Thoracic aorta (tissue), 2 donors: Measurements from ENCODE around the gene MYO1E. TPM values are rescaled to one million over a fixed set of nuclear protein-coding genes. Genes with fewer than 3 reads are reported as not detected.

ENCODE experiments used
- ATAC-seq: fragments of 150-250 bp; one replicate; pipeline ENCODE4 v1.8.0; 2017; ENCODE audit warnings: low read depth; ENCODE audit not compliant: insufficient number of reproducible peaks, low FRiP score
- DNase-seq: peaks from one replicate; pipeline ENCODE4 v3.0.0-alpha.2; 2020; ENCODE audit warnings: low spot score
- H3K27ac ChIP-seq, 2 donors: fragments of 200-600 bp; sonication (generic); 1 replicate in 1 of 2; 2 replicates in 1 of 2; pipeline ENCODE4 v1.5.1; 2016; ENCODE audit warnings: mild to moderate bottlenecking in 2 of 2, moderate library complexity in 2 of 2
- H3K27me3 ChIP-seq: fragments of 200-600 bp; sonication (generic); replicated peaks from 2 replicates; pipeline ENCODE4 v1.6.0; 2016; ENCODE audit warnings: mild to moderate bottlenecking; ENCODE audit not compliant: insufficient read depth
- H3K36me3 ChIP-seq: fragments of 200-600 bp; sonication (generic); one replicate; pipeline ENCODE4 v1.5.1; 2016
- H3K4me1 ChIP-seq, 2 donors: fragments of 200-600 bp; sonication (generic); 1 replicate in 1 of 2; 2 replicates in 1 of 2; pipeline versions ENCODE4 v1.5.1 to v1.6.0; 2016; ENCODE audit warnings: low read depth in 2 of 2, mild to moderate bottlenecking in 1 of 2; ENCODE audit not compliant: control insufficient read depth in 1 of 2
- H3K4me3 ChIP-seq: fragments of 200-600 bp; sonication (generic); 2 replicates; pipeline ENCODE4 v1.5.1; 2016; ENCODE audit warnings: mild to moderate bottlenecking
- H3K9me3 ChIP-seq: fragments of 200-600 bp; sonication (generic); 2 replicates; pipeline ENCODE4 v1.5.1; 2016
- total RNA-seq, 2 donors: library from RNA; depleted of rRNA; stranded (reverse); fragments of >200 nt; gene quantifications; one replicate each; pipeline versions ENCODE4 v1.1.0 to v1.2.3, GENCODE V29; 2016
- TF ChIP-seq, protein P1 (sequence below): fragments of 200-600 bp; sonication (generic); IDR thresholded peaks from one replicate; pipeline ENCODE4 v1.5.1; 2019; ENCODE audit warnings: antibody characterized with exemption

Gene MYO1E
- total RNA-seq, 2 donors from 2014 or later: 56.2 to 121 TPM

DNA sequence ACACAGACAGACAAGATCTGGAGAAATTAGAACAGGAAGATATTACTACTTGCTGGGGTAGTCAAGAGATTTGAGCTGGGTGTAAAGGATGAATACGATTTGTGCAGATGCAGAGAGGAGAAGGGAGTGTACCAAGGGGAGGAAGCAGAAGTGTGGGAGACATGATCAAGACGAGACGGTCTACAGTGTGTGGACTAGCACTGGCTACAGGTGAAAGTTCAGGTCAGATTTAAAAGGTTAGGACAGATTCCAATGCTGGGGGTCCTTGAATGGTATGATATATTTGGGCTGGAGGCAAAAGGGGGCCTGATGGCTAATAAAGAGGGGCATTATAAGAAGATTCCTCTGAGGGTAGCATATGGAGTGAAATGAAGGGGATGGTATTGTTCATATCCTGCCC, 154.0 kb downstream of the MYO1E start:
- H3K9me3 ChIP-seq: no peaks in the 10 kb centered on the region
- H3K4me3 ChIP-seq: no peak overlapping the region
- H3K27me3 ChIP-seq: no peaks in the 10 kb centered on the region
- peaks cover 14 to 27% of the 10 kb centered on the region in 2 donors for H3K4me1 ChIP-seq
- peaks cover 10% of the 10 kb centered on the region for H3K36me3 ChIP-seq
- TF ChIP-seq, protein P1, sequence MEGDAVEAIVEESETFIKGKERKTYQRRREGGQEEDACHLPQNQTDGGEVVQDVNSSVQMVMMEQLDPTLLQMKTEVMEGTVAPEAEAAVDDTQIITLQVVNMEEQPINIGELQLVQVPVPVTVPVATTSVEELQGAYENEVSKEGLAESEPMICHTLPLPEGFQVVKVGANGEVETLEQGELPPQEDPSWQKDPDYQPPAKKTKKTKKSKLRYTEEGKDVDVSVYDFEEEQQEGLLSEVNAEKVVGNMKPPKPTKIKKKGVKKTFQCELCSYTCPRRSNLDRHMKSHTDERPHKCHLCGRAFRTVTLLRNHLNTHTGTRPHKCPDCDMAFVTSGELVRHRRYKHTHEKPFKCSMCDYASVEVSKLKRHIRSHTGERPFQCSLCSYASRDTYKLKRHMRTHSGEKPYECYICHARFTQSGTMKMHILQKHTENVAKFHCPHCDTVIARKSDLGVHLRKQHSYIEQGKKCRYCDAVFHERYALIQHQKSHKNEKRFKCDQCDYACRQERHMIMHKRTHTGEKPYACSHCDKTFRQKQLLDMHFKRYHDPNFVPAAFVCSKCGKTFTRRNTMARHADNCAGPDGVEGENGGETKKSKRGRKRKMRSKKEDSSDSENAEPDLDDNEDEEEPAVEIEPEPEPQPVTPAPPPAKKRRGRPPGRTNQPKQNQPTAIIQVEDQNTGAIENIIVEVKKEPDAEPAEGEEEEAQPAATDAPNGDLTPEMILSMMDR: no peak
- DNase-seq: no peak
- ATAC-seq: no peak
- peak overlapping the region in 1 of 2 donors; percentile 27 for H3K27ac ChIP-seq

DNA sequence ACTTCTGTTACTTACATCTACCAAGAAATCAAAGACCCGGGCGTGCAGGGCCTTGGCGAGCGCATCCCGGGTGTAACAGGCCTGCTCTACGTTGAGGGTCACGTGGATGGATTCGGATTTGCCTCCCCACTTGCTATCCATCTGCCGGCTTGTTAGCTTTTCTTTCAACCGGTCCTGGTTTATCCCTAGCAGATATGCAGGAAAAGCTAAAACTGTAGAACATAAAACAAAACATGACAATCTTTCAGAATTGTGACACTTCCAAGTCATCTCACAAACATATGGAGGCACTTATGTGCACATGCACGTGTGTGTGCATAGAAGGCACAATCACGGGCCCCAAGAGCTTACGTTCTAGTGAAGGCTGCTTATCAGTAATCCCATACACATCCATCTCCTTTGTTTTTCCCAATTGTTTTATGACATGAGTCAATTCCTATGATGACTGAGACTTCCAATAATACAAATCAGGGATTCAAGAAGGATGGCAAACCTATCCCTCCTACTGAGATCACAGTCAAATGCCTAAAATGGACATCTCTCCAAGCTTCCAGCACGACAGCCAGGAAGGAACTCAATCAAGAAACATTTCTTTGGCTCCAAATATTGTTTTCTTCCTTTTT, 154.7 kb downstream of the MYO1E start:
- no peak for DNase-seq
- H3K4me1 ChIP-seq: peaks cover 13 to 19% of the 10 kb centered on the region in 2 donors
- no peaks in the 10 kb centered on the region for H3K9me3 ChIP-seq
- H3K4me3 ChIP-seq: no peak overlapping the region
- peaks cover 16% of the 10 kb centered on the region for H3K36me3 ChIP-seq
- no peak overlapping the region for H3K27ac ChIP-seq
- no peak for ATAC-seq
- no peaks in the 10 kb centered on the region for H3K27me3 ChIP-seq
- TF ChIP-seq, protein P1: no peak

GRCh38 chr15:59216911-59217310, 155.8 kb downstream of the MYO1E start:
- Histone ChIP-seq H3K27ac (no peak overlapping the region), H3K9me3 (no peaks in the 10 kb centered on the region), H3K36me3 (peaks cover 16% of the 10 kb centered on the region), H3K4me1 (peaks cover 5 to 9% of the 10 kb centered on the region in 2 donors), H3K27me3 (no peaks in the 10 kb centered on the region), H3K4me3 (no peak overlapping the region)
- ATAC-seq (no peak), DNase-seq (no peak)
- TF ChIP-seq, protein P1: no peak

- Histone ChIP-seq H3K4me3 (no peak overlapping the region), H3K27me3 (no peaks in the 10 kb centered on the region), H3K9me3 (no peaks in the 10 kb centered on the region), H3K27ac (no peak overlapping the region), H3K4me1 (no peaks in the 10 kb centered on the region), H3K36me3 (peaks cover 39% of the 10 kb centered on the region)
- no peak for DNase-seq
- ATAC-seq: no peak
- TF ChIP-seq, protein P1: no peak
Measured at GRCh38 chr15:59210186-59210585, 162.5 kb downstream of the MYO1E start.

DNA sequence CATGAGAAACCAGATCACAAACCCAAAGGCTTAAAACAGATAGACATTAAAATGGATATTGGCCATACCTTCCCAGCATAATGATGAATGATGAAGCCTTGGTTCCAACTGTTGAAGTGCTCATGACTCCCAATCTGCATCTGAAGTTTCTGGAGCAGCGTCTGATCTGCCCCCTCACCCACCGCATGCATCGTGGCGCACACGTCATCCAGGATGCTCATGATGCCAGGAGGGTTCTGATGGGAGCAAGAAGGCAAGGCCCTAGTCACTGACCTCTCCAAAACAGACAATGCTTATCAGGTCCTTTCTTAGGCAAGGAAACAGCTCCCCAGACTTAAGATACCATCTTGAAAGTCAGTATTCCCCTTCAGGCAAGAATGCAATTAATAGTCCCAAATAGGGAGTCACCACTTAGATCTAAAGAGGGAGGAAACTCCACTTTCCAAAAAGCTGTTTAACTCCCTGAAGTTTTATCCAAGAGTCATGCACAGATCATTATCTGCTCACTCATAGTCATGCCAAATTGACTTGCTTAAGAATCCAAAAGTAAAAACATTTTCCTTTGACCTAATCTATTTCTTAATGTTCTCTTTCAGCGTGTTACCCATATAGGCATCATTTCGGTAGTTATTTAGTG, 163.9 kb downstream of the MYO1E start:
- Histone ChIP-seq H3K4me3 (no peak overlapping the region), H3K36me3 (peaks cover 48% of the 10 kb centered on the region), H3K27ac (no peak overlapping the region), H3K9me3 (no peaks in the 10 kb centered on the region), H3K4me1 (no peaks in the 10 kb centered on the region), H3K27me3 (no peaks in the 10 kb centered on the region)
- TF ChIP-seq, protein P1: no peak
- no peak for DNase-seq
- no peak for ATAC-seq
